ENCODE results near the gene CARS1.
A peak's percentile ranks its signal among the peaks of the same experiment; 100 is the strongest.

The CARS1 gene

DNA sequence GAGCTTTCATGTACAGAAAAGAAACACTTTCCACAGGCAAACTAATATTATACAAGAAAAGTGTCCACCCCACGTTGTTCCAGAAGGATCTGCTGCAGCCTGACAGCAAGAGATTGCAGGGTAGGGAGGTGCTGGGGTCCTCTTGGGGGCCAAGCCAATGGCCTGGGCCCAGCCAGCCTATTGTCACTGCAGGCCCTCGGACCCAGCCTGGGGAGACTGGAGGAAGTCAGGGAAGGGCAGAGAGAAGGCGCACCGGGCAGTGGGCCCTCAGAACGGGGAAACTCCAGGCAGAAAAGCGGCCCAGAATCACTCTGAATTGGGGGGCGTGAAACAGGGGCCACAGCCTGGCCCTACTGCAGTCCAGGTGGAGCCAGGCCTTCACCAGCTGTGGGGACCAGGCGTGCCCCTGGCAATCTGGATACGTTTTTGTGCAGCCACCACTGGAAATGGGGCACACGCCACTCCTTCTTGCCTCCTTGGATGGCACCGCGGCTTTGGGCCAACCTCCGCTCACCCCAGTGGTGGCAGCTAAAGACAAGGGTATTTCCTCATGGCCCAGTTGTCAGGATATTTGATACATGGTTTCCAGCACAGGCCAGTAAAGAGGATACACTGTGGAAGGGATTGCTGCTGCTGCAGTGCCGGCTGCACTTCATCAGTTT, 61.2 kb downstream of the CARS1 start:
- no peak overlapping the region for H3K9ac ChIP-seq (ENCODE audit: insufficient read length, low read depth)
- TF ChIP-seq SUZ12 (IDR thresholded peaks at IDR 0.05; ENCODE audit: extremely low read depth, insufficient read depth, insufficient read length) (no peak), YY1 (IDR thresholded peaks at IDR 0.05; ENCODE audit: insufficient read depth, insufficient read length) (no peak), ZNF274 (IDR thresholded peaks at IDR 0.05; ENCODE audit: low read depth, low read length) (no peak)
- no peaks in the 10 kb centered on the region for H3K27me3 ChIP-seq (ENCODE audit: insufficient read depth, insufficient read length)

DNA sequence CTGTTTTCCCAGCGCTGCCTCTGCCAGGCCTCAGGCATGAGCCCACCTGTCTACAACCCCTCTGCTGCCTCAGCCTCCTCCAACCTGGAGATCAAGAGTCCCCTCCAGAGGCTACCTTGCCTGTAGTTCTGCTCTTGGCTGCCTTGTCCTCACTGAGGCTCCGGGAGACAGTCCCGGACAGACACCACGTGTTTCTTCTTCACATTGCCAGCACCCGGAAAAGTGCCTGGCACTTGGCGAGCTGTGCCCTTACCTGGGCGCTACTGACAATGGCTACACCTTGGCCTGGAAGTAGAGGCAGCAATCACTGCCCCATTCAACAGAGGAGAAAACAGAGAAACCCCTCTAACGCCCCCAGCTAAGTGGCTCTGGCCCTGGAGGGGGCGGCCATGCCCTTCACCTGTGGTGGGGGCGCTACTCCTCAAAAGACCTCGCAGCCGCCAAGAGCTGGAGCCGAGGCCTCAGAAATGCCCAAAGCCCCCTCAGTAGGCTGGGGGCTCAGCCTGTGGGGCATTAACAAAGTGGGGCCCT, 62.1 kb downstream of the CARS1 start:
- Histone ChIP-seq H3K36me3 (ENCODE audit: insufficient read depth, insufficient read length, low read length) (peaks cover 9% of the 10 kb centered on the region), H3K9me3 (ENCODE audit: insufficient read depth, low read length) (peaks cover 3% of the 10 kb centered on the region; the same call in 1 of the 2 replicates), H3K4me1 (ENCODE audit: insufficient read depth, insufficient read length) (peaks cover 2% of the 10 kb centered on the region), H3K27me3 (ENCODE audit: insufficient read depth, insufficient read length) (no peaks in the 10 kb centered on the region), H3K9ac (ENCODE audit: insufficient read length, low read depth) (no peak overlapping the region), H3K4me3 (ENCODE audit: insufficient read length, low read depth) (no peak overlapping the region)
- no peak for DNase-seq (ENCODE audit: low read depth, low spot score)
- TF ChIP-seq SUZ12 (IDR thresholded peaks at IDR 0.05; ENCODE audit: extremely low read depth, insufficient read depth, insufficient read length), result no peak
- TF ChIP-seq ZNF274 (IDR thresholded peaks at IDR 0.05; ENCODE audit: low read depth, low read length), result no peak
- no peak for TF ChIP-seq YY1 (IDR thresholded peaks at IDR 0.05; ENCODE audit: insufficient read depth, insufficient read length)

More for the DNA sequence above, 61.2 kb downstream of the CARS1 start:
- H3K9me3 ChIP-seq (ENCODE audit: insufficient read depth, low read length), result peaks cover 3% of the 10 kb centered on the region; the same call in 1 of the 2 replicates
- no peak for DNase-seq (ENCODE audit: low read depth, low spot score)
- no peak overlapping the region for H3K4me3 ChIP-seq (ENCODE audit: insufficient read length, low read depth)
- H3K36me3 ChIP-seq (ENCODE audit: insufficient read depth, insufficient read length, low read length), result peaks cover 18% of the 10 kb centered on the region
- peaks cover 3% of the 10 kb centered on the region for H3K4me1 ChIP-seq (ENCODE audit: insufficient read depth, insufficient read length)

DNA sequence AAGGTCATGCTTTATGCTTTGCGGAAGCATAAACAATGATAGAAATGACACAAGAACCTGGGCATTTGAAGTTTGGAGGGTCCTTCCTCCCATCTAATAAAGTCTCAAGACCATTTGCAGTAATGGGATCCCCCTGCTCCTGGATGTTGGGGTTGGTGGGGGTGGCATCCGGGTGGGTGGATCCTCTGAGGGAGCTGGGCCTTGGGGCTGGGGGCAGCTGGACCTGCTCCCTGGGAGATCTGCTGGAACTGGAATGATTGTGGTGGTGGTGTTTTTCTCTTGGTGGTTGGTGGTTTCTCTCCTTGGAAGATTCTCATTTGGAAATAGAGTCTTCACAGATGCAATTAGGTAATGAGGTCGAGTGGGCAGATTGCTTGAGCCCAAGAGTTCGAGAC, 62.9 kb downstream of the CARS1 start:
- TF ChIP-seq YY1 (IDR thresholded peaks at IDR 0.05; ENCODE audit: insufficient read depth, insufficient read length) (no peak), SUZ12 (IDR thresholded peaks at IDR 0.05; ENCODE audit: extremely low read depth, insufficient read depth, insufficient read length) (no peak), ZNF274 (IDR thresholded peaks at IDR 0.05; ENCODE audit: low read depth, low read length) (no peak)
- no peak for DNase-seq (ENCODE audit: low read depth, low spot score)
- Histone ChIP-seq H3K4me1 (ENCODE audit: insufficient read depth, insufficient read length) (no peaks in the 10 kb centered on the region), H3K27me3 (ENCODE audit: insufficient read depth, insufficient read length) (no peaks in the 10 kb centered on the region), H3K9ac (ENCODE audit: insufficient read length, low read depth) (no peak overlapping the region), H3K9me3 (ENCODE audit: insufficient read depth, low read length) (no peaks in the 10 kb centered on the region), H3K4me3 (ENCODE audit: insufficient read length, low read depth) (no peak overlapping the region), H3K36me3 (ENCODE audit: insufficient read depth, insufficient read length, low read length) (peaks cover 1% of the 10 kb centered on the region)

DNA sequence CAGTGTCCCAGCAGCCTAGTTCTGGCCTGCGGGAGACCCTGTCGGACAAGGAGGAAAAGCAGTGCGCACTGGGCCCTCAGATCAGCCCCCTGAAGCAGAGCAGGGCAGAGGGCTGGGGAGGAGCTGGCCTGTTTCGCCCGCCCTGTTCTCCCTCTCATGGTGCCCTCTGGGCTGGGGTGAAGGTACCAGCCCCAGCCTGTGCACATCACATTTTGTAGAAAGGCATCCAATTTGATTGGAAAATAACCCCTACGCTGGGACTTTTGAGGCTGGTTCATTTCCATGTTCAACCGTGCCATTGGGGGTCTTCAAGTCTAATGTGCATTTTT, 64.3 kb downstream of the CARS1 start:
- Histone ChIP-seq H3K27me3 (ENCODE audit: insufficient read depth, insufficient read length) (no peaks in the 10 kb centered on the region), H3K9ac (ENCODE audit: insufficient read length, low read depth) (peak overlapping the region; percentile 98), H3K36me3 (ENCODE audit: insufficient read depth, insufficient read length, low read length) (peaks cover 8% of the 10 kb centered on the region), H3K4me1 (ENCODE audit: insufficient read depth, insufficient read length) (peaks cover 1% of the 10 kb centered on the region), H3K9me3 (ENCODE audit: insufficient read depth, low read length) (no peaks in the 10 kb centered on the region), H3K4me3 (ENCODE audit: insufficient read length, low read depth) (peak overlapping the region; percentile 90)
- DNase-seq (ENCODE audit: low read depth, low spot score), result no peak
- TF ChIP-seq ZNF274 (IDR thresholded peaks at IDR 0.05; ENCODE audit: low read depth, low read length), result no peak
- TF ChIP-seq SUZ12 (IDR thresholded peaks at IDR 0.05; ENCODE audit: extremely low read depth, insufficient read depth, insufficient read length), result no peak
- no peak for TF ChIP-seq YY1 (IDR thresholded peaks at IDR 0.05; ENCODE audit: insufficient read depth, insufficient read length)

DNA sequence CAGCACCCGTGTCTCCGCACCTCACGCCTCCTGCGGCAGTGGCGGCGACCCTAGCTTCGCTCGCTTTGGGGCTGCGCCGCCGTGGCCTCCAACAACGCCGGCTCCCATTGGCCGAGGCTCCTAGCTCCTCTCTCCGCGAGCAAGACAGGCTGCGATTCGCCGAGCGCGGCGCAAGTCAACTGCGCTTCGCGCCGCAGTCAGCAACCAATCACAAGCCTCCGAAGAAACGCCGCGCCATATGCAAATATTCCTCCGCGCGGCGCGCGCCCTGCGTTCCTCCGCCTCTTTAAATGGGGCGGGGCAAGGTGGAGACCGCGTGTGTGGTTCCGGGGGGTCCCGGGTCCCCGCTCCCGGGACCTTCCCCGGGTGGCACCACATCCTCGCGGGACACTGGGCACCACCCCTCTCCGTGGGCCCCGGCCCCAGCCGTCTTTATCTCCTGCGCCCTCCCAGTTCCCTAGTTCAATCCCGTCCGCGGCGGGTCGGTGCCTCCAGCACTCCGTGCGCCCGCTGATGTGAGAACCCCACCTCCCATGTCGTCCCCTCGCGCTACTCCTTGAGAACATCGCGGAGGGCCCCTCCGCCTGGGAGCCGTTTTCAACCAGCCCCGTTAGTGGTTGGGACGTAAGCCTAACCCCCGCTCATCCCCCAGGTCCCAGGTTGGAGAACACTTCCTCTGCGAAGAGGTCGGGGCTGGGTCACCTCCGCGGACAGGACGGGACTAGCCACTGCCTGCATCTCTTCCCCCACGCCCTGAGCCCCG, 64.8 kb downstream of the CARS1 start, which contains the start of gene NAP1L4:
TSS of gene NAP1L4 (minus strand) at position 96 of the 763 bp plus-strand sequence. CDS start 13,109 bp downstream, outside the sequence.
- no peak for TF ChIP-seq SUZ12 (IDR thresholded peaks at IDR 0.05; ENCODE audit: extremely low read depth, insufficient read depth, insufficient read length)
- TF ChIP-seq YY1 (IDR thresholded peaks at IDR 0.05; ENCODE audit: insufficient read depth, insufficient read length), result no peak
- no peak for TF ChIP-seq ZNF274 (IDR thresholded peaks at IDR 0.05; ENCODE audit: low read depth, low read length)
- peak; percentile 98 for DNase-seq (ENCODE audit: low read depth, low spot score)
- Histone ChIP-seq H3K4me3 (ENCODE audit: insufficient read length, low read depth) (peak within 1 kb of the TSS; percentile 90), H3K4me1 (ENCODE audit: insufficient read depth, insufficient read length) (peaks cover 5% of the 10 kb centered on the region), H3K36me3 (ENCODE audit: insufficient read depth, insufficient read length, low read length) (peaks cover 12% of the 10 kb centered on the region), H3K27me3 (ENCODE audit: insufficient read depth, insufficient read length) (no peaks in the 10 kb centered on the region), H3K9me3 (ENCODE audit: insufficient read depth, low read length) (no peaks in the 10 kb centered on the region), H3K9ac (ENCODE audit: insufficient read length, low read depth) (peak within 1 kb of the TSS; percentile 98)

DNA sequence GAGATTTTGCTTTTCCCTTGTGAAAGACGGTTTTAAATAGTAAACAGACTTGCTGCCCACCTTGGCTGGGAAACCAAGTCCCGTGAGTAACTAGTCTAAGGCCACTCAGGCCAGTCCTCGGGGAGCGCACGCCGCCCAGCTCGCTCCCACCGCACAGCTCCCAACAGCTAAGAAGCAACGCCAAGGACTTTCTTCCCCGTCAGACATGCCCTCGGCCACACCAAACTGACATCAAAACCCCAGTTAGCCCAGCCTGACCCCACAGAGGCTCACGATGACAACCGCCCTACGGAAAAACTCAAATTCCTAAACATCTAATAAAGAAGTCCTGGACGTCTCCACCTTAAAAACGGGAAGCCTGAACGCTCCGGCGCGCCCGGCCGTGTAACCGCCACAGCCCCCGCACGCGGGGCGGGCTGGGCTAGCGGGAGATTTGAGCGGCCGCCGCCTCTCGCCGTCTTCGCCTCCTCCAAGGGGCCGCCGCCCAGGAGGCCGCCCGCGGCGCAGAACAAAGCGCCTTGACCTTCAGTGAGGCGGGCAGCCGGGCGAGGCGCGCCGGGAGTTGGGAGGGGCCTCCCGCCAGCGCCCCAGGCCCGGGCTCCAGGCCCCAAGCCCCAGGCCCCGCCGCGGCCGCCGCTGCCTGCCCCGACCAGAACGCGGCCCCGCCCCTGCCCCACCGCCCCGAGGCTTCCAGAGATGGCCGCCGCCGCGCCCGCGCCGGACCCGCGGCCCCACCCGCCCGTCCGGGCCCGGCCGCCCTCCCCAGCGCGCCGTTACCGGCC, 65.6 kb downstream of the CARS1 start:
- peak; percentile 40 for DNase-seq (ENCODE audit: low read depth, low spot score)
- Histone ChIP-seq H3K36me3 (ENCODE audit: insufficient read depth, insufficient read length, low read length) (peaks cover 15% of the 10 kb centered on the region), H3K4me3 (ENCODE audit: insufficient read length, low read depth) (peak overlapping the region; percentile 90), H3K27me3 (ENCODE audit: insufficient read depth, insufficient read length) (no peaks in the 10 kb centered on the region), H3K9me3 (ENCODE audit: insufficient read depth, low read length) (no peaks in the 10 kb centered on the region), H3K4me1 (ENCODE audit: insufficient read depth, insufficient read length) (peaks cover 5% of the 10 kb centered on the region), H3K9ac (ENCODE audit: insufficient read length, low read depth) (peak overlapping the region; percentile 96)
- TF ChIP-seq SUZ12 (IDR thresholded peaks at IDR 0.05; ENCODE audit: extremely low read depth, insufficient read depth, insufficient read length) (no peak), ZNF274 (IDR thresholded peaks at IDR 0.05; ENCODE audit: low read depth, low read length) (no peak), YY1 (IDR thresholded peaks at IDR 0.05; ENCODE audit: insufficient read depth, insufficient read length) (no peak)

All from NT2/D1 (cell line).